ENCODE measurements around the gene ABI3BP.

Gene ABI3BP

GRCh38 chr3:100882571-100882984 is 110.6 kb downstream of the ABI3BP start:
- no peak for DNase-seq (ENCODE audit: low spot score)

GRCh38 chr3:100880845-100881244 is 112.4 kb downstream of the ABI3BP start:
- no peak for DNase-seq (ENCODE audit: low spot score)

GRCh38 chr3:100880072-100880471 is 113.1 kb downstream of the ABI3BP start:
- no peak for DNase-seq (ENCODE audit: low spot score)

GRCh38 chr3:100879195-100879810 is 113.9 kb downstream of the ABI3BP start:
- DNase-seq (ENCODE audit: low spot score): no peak

DNA sequence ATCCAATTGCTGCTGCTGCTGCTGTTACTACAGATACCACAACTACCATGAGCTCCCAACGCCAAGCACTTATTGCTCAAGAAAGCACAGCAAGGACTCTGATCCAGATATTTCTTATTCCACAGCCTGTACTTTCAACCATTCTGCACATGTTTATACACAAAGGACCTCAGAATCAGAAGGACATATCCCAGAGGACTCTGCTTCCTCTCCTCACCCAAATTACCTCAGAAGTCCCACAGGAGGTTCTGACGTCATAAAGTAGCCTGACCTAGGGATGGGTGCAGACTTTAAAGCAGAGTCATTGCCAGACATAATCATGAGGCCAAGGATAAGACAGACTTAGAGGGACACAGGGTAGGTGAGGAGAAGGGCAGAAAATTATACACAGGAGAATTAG is 115.9 kb downstream of the ABI3BP start:
- no peak for DNase-seq (ENCODE audit: low spot score)

DNA sequence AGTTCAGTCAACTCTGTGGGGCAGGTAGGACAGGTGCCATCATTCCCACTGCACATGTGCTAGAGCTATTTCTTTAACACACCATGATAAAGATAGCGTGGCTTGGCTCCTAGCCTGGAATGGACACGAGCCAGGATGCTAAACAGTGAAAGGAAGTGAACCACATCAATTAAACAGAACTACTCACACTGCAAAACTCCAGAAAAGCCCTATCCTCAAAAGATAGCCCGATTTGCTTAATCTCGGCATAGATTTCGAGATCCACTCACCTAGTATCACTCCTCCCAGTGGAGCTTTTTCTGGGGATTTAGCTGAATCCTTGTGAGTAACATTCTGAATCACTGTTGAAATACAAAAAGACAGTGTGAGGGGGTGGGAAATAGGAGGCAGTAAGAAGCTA is 118.0 kb downstream of the ABI3BP start:
- no peak for DNase-seq (ENCODE audit: low spot score)

DNA sequence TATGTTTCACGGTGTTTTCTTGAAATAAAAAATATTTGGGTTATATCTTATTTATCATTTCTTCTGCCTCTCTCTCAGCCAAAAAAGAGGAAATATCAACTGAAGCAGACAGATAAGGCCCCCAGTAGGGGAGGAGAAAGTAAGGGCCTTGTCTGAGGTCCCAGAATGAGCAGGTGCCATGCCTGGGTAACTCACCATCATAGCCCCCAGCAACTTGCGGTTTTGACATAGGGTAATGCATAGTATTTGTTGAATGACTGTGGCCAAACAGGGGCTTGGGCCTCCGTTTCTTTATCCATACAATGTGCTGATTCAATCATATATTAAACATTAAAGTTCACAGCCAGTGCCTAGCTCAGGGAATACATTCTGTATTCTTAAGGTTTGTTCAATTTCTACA is 119.6 kb downstream of the ABI3BP start:
- DNase-seq (ENCODE audit: low spot score): no peak

DNA sequence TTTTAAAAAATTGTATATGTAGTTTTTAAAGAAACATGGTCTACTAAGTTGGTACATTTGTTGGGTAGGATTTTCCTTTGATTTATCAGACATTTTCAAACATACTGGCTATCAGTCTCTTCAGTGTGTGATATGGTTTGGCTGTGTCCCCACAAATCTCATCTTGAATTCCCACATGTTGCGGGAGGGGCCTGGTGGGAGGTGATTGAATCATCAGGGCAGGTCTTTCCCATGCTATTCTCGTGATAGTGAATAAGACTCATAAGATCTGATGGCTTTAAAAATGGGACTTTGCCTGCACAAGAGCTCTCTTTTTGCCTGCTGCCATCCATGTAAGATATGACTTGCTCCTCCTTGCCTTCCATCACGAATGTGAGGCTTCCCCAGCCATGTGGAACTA is 121.9 kb downstream of the ABI3BP start:
- no peak for DNase-seq (ENCODE audit: low spot score)

DNA sequence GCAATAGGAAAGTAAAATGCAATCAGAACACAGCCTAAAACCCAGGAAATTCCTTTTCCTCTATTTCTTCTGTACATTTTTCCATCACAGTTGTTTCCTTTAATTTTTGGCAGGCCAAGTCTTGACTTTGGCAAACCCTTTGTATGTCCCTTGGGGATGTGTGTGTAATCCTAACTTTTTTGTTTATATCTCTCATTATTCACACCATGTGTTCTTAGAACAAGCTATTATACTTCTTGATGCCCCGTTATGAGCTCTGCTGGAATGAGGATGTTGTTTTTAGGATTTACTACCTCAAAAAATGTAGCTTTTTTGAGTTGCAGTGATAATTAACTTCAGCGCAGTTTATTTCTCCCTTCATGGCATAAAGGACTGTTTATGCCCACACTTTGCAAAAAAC is 123.4 kb downstream of the ABI3BP start:
- no peak for DNase-seq (ENCODE audit: low spot score)

DNA sequence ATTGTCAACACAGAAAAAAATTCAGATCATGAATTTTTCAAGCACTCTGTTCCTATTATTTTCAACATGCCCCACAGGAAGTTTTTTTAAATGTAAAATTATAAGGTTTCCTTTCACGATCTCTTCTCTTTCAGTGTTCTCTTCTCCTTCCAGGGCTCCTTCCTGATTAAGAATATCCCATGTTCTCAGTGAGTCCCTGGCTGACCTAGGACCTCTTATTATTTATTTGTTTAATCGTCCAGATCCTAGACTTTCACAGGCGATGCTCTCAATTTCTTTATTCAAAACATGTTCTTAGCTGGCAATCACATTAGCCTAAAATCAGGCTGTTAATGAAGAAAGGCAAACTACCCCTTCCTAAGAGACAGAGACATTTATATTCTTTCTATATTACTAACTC is 124.3 kb downstream of the ABI3BP start:
- no peak for DNase-seq (ENCODE audit: low spot score)

GRCh38 chr3:100868096-100868495 is 125.1 kb downstream of the ABI3BP start:
- no peak for DNase-seq (ENCODE audit: low spot score)

- no peak for DNase-seq (ENCODE audit: low spot score)
Observed at GRCh38 chr3:100865442-100865841, 127.8 kb downstream of the ABI3BP start.

- no peak for DNase-seq (ENCODE audit: low spot score)
Observed at GRCh38 chr3:100864471-100865250, 128.6 kb downstream of the ABI3BP start.

GRCh38 chr3:100857863-100858262 is 135.4 kb downstream of the ABI3BP start:
- DNase-seq (ENCODE audit: low spot score): no peak

GRCh38 chr3:100856821-100857220 is 136.4 kb downstream of the ABI3BP start:
- DNase-seq (ENCODE audit: low spot score): no peak

DNA sequence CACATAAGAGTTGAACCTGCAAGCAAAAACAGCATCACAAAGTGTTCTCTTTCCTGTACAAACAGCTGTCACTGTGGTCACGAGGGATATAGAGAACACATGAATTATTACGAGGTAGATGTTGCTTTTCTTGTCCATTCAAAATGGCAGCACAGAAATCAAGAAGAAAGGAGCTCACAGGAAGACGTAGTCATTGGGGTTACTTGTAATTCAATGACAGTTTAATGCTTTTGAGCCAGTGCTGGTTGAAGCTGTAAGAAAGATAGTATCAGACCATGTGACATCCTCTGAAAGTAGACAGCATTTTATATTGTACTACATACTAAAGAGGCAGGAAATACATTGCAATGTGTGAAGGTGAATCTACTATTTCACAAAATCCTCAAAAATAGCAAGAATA is 140.4 kb downstream of the ABI3BP start:
- no peak for DNase-seq (ENCODE audit: low spot score)

- DNase-seq (ENCODE audit: low spot score): no peak
Observed at GRCh38 chr3:100850701-100851100, 142.5 kb downstream of the ABI3BP start.

- no peak for DNase-seq (ENCODE audit: low spot score)
Observed at GRCh38 chr3:100850156-100850555, 143.1 kb downstream of the ABI3BP start.

DNA sequence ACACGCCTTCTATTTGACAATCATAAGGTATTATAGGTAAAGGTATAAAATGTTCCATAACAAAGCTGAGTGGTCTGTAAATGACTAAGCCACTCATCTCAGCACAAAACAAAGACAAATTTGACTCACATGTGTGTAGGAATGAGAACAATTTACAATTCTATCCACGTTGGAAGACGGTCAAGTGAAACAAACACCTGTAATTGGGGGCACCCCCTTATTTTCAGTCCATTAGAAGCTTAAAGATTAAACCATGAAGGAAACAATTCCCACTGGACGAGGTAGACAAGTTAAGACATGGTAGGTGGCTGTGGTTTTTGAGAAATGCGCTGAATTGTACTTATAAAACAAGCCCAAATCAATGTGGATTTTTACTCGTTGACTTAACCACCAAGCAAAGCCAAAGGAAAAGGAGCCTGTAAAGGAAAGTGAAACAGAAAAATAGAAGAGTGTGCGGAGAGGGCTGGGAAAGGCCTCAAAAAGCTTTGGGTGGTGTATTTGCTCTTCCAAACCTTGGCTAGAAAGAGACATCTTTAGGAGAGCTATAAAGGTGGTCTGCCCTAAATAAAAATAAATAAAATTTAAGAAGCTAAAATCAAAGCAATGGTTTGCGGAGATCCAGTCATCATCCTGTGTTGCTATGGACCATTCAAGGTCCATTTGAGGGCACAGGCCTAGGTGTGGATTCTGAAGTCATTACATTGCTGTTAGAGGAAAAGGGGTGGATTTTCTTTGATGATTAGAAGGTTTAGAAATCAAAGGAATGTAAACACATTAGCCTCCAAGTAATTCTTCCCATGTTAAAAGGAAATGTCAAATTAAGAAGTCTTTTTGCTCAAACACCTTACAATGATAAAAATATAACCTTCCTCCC is 148.9 kb downstream of the ABI3BP start:
- no peak for DNase-seq (ENCODE audit: low spot score)

DNA sequence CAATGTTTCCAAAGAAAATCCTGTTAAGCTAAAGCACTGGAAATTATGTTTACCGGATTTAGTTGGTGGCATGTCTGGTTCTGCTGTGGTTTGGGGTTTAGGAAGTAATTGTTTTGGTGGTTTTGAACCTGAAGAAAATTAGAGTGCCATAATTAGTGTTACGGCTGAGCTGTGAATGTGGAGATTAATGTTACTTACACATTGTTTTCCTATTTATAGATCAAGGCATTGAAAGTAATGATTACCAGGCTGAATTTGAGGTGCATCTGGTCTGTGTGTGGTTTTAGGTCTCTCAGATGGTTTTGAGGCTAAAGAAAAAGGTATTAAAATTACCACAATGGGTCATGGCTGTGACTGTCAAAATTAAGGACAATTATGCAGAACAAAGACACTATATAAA is 155.1 kb downstream of the ABI3BP start:
- no peak for DNase-seq (ENCODE audit: low spot score)

- no peak for DNase-seq (ENCODE audit: low spot score)
Observed at GRCh38 chr3:100836661-100837060, 156.6 kb downstream of the ABI3BP start.

GRCh38 chr3:100834332-100834731 is 158.9 kb downstream of the ABI3BP start:
- no peak for DNase-seq (ENCODE audit: low spot score)

DNA sequence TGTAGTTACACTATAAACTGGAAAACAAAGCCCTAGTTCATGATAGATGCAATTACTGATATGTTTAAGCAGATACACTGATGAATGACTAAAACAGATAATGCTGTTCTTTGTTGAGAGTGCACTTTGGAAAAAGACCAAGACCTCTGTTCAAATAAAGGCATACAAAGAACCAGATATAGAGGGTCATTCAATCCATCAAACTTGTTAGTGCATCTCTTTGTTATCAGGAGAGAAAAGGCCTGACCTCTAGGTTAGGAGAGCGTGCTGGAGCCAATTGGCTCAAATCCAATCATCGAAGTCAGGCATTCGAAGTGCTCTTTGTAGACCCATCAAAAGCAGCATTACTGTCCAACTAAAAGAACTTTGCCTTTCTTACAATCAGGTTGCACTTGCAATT is 159.7 kb downstream of the ABI3BP start:
- no peak for DNase-seq (ENCODE audit: low spot score)
